NCI-H748 (cell line): ENCODE results near the gene OSBPL8.

Experiments used
- DNase-seq: peaks from one replicate; lab custom pipeline; 2025; ENCODE audit not compliant: unreplicated experiment; lab: John Stamatoyannopoulos, UW

OSBPL8 gene

DNA sequence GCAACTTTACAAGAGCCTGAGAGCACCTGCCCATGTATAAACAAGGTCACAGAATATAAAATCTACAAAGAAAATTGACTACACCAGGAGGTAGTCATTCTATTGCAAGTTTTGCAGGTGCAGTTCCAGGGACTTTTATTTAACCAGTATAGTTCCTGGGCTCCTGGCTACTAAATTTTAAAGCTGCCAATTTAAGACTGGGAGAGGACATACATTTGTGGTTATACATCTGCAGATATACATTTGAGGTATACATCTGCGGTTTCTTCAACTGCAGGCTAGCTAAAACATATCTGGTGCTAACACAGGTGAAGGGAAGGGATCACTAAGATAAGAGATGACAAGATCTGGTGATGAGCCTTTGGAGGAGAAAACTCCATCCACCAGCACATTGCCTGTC lies 241.6 kb downstream of the OSBPL8 start:
- DNase-seq = no peak

DNA sequence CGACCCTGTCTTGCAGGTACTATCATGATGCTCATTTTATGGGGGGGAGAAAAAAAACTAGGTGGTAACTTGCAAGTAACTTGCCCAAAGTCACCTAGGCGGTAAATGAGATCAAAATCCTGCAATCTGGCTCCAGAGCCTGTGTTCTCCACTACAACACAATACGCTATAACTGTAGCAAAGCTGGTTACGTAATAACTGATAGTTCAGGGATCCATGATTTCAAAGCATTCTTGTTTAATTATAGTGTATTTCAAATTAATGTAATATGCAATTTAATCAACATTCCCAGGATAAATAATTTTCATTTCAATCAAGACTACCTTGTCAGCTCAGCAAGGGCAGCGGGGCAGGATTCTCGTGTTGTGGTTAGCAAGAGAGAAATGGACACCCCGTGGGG lies 243.1 kb downstream of the OSBPL8 start:
- no peak for DNase-seq

DNA sequence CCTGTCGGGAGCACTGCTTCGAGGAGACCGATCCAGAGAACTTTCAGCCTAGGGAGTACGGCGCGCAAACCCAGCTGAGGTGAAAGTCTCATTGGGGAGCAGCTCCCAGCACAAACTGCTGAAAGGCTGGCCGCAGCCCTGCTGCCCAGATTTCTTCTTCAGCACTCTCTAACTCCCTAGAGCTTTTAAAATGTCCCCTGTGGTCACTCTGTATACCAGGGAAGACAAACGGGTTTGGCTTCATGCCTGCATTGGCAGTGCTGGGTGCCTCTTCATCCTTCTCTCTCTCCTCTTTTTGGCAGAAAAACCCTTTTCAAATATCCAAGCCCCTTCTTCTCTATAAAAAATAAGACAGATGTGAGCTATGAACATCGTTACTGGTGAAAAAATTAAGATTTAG lies 246.3 kb downstream of the OSBPL8 start:
- DNase-seq = no peak

DNA sequence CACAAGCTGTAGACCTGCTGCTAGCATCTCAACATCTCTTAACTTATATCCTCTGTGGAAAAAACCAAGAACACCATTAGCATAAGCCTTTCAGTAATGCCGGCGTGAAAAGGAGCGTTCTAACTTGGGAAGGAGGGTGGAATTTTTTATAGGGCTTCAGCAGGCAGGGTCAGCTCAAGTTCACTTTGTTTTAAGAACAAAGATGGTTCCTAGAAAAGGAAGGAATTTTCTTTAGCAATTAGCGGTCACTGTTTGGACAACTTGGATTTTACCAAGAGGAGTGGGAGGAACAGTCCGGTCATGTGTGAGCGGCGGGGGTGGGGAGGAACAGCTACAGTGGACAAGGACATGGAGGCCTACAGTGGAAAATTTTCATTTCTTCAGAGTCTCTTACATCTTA lies 247.3 kb downstream of the OSBPL8 start:
- no peak for DNase-seq

DNA sequence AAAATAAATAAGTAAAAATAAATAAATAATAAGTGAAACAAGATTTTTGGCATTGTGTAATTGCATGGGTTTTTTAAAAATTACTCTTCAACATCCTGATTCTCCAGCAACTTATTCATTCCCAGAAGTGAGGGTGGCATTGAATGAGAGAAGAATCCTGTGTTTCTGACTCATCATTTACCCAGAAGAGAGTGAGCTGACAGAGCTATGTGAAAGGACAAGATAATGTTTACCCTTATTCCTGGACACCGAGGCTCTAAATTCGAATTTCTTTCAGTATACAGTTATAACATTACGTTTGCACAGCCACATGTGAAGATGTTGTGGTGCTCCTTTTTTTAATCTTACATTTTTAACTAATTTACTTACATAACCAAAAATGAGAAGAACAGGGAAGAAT lies 247.8 kb downstream of the OSBPL8 start:
- no peak for DNase-seq

DNA sequence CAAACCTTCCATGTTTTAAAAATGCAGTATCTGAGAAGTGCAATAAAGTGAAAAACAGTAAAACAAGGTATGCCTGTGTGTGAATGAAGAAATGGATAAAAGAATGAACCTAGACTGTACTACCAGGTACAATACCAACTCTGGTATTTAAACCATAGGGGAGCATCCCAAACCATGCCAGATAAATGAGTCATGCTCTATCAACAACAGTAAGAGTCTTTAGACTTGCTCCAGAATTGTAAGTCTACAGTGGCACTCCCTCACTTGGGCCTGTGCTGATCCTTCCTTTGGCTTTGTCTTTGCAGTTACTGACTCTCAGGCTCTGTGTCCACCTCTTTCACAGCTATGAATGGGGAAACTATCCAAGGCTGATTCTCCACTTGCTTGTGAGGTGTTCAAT lies 249.5 kb downstream of the OSBPL8 start:
- no peak for DNase-seq

DNA sequence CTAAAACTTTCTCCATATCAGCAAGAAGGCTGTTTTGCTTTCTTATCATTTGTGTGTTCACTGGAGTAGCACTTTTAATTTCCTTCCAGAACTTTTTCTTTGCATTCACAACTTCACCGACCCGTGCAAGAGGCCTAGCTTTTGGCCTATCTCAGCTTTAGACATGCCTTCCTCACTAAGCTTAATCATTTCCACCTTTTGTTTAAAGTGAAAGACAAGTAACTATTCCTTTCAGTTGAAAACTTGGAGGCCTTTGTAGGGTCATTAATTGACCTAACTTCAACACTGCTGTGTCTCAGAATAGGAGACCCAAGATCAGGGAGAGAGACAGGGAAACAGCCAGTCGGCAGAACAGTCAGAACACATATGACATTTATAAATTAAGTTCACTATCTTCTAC lies 250.7 kb downstream of the OSBPL8 start:
- no peak for DNase-seq

DNA sequence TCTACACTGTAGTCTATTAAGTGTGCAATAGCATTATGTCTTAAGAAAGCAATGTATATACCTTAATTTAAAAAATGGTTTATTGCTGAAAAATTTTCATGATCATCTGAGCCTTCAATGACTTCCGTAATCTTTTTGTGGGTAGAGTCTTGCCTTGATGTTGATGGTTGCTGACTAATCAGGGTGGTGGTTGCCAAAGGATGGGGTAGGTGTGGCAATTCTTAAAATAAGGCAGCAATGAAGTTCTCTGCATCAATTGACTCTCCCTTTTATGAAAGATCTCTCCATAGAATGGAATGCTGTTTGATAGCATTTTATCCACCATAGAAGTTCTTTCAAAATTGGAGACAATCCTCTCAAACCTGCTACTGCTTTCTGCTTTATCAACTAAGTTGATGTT lies 252.5 kb downstream of the OSBPL8 start:
- DNase-seq = no peak

DNA sequence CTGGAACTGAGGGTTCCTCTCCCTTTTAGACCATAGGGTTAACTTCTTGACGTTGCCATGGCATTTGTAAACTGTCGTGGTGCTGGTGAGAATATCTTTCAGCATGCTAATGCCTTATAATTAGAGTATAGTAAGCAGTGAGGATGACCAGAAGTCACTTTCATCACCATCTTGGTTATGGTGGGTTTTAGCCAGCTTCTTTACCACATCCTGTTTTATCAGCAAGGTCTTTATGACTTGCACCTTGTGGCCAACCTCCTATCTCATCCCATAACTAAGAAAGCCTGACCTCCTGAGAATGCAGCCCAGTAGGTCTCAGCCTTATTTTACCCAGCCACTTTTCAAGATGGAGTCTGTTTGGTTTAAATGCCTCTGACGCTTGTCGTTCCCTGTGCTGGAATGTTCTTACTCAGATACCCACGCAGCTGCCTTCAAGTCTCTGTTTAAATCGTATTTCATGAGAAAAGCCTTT lies 255.5 kb downstream of the OSBPL8 start:
- no peak for DNase-seq

DNA sequence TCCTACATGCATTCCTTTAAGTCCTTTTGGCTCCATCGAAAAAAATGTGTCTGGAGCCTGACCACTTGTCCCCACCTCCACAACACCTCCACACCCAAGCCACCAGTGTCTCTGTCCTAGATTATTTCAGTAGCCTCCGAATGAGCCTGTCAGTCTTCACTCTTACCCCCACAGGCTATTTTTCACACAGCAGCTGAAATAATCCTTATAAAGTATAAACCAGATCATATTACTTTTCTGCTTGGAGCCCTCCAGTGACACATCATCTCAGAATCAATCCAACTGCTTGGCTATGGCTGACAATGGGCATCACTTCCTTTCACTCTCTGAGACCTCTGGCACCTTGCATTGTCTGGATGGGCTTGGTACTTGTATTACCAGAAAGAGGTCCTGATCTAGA lies 256.2 kb downstream of the OSBPL8 start:
- no peak for DNase-seq
